HFFc6 (cell line): ENCODE data around the gene CNOT10. TPM values are rescaled to one million over a fixed set of nuclear protein-coding genes. Genes with fewer than 3 reads are reported as not detected.

Experiments
- DNase-seq: peaks from one replicate; pipeline ENCODE4 v3.0.0-alpha.2; 2018
- H3K27ac Mint-ChIP-seq: 2 replicates; pipeline ENCODE4 v1.8.0; 2020; ENCODE audit warnings: mild to moderate bottlenecking, mixed read lengths
- H3K27me3 Mint-ChIP-seq: 2 replicates; pipeline ENCODE4 v1.8.0; 2021; ENCODE audit warnings: mild to moderate bottlenecking, moderate library complexity, mixed read lengths; ENCODE audit not compliant: insufficient read depth
- H3K36me3 Mint-ChIP-seq: 2 replicates; pipeline ENCODE4 v1.8.0; 2021; ENCODE audit warnings: low read depth, mixed read lengths
- H3K4me1 Mint-ChIP-seq: 2 replicates; pipeline ENCODE4 v1.8.0; 2020; ENCODE audit warnings: low read depth, mixed read lengths
- H3K4me3 Mint-ChIP-seq: 2 replicates; pipeline ENCODE4 v1.8.0; 2020; ENCODE audit warnings: mild to moderate bottlenecking, moderate library complexity, mixed read lengths
- H3K9me3 Mint-ChIP-seq: 2 replicates; pipeline ENCODE4 v1.8.0; 2020; ENCODE audit warnings: mild to moderate bottlenecking, mixed read lengths
- CTCF ChIP-seq: fragments of 200-600 bp; sonication (generic); IDR thresholded peaks from 2 replicates; pipeline ENCODE4 v1.5.0; 2021; ENCODE audit warnings: antibody characterized with exemption, mild to moderate bottlenecking
- total RNA-seq, 6 experiments: library from RNA; stranded (reverse); fragmentation: NEBNext Ultra II Directional; extraction: Animal tissue kit (Norgen Biotek cat#: 25700); gene quantifications; 2 replicates in 1 of 6; 3 replicates in 5 of 6; pipeline ENCODE4 v1.2.3, GENCODE V29; 2021

CNOT10 gene
- total RNA-seq, 6 experiments from 2014 or later: 16.2 to 23.0 (median 20.0) TPM

DNA sequence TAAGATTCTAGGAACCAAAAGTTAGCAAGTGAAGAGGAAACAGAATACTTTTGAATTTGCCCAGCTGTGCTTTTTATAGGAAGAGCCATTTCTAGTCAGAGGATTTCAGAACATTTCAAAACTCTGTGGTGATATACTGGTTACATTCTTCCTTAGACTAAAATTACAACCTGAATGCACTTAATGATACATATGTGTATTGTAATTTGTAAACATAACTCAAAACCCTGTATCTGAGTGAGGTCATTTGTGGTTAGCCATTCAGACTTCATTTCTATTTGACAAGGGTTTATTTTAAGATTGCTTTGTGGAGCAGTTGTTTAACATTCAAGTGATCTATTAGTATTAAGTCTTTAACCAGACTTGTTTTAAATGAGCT, 73.4 kb downstream of the CNOT10 start:
- Mint-ChIP-seq H3K27ac (peak overlapping the region; percentile 11; the same call in 1 of the 2 replicates), H3K4me1 (peaks cover 10% of the 10 kb centered on the region; the same call in 1 of the 2 replicates), H3K4me3 (no peak overlapping the region), H3K27me3 (no peaks in the 10 kb centered on the region), H3K9me3 (no peaks in the 10 kb centered on the region), H3K36me3 (no peaks in the 10 kb centered on the region)
- DNase-seq: no peak
- no peak for TF ChIP-seq CTCF

- H3K27me3 Mint-ChIP-seq: no peaks in the 10 kb centered on the region
- no peak overlapping the region for H3K4me3 Mint-ChIP-seq
- no peak for DNase-seq
- H3K9me3 Mint-ChIP-seq: no peaks in the 10 kb centered on the region
- no peak overlapping the region for H3K27ac Mint-ChIP-seq
- no peak for TF ChIP-seq CTCF
- H3K36me3 Mint-ChIP-seq: no peaks in the 10 kb centered on the region
- H3K4me1 Mint-ChIP-seq: peaks cover 10% of the 10 kb centered on the region; the same call in 1 of the 2 replicates
These were observed 74.4 kb downstream of the CNOT10 start for GRCh38 chr3:32759342-32759741.

GRCh38 chr3:32764481-32764880, 79.5 kb downstream of the CNOT10 start:
- Mint-ChIP-seq H3K4me1 (no peaks in the 10 kb centered on the region), H3K36me3 (no peaks in the 10 kb centered on the region), H3K4me3 (no peak overlapping the region), H3K9me3 (no peaks in the 10 kb centered on the region), H3K27me3 (no peaks in the 10 kb centered on the region), H3K27ac (no peak overlapping the region)
- no peak for DNase-seq
- TF ChIP-seq CTCF: no peak

DNA sequence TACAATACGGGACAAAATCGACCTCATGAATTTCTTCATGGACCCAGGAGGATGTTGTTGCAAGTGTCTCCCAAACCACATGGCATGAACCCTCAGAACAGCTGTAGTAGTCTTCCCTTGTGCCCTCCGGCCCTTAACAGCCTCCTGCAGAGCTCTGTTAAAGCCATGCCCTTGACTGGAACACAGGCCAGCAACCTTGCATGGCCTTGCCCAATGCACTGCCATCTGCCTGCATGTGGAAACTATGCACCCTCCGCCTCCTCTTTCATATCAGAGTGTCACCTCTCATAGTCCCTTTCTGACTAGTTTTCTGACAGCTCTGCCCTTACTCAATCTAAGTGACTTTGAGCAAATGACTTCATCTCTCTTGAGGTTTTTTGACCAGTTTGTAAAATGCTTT, 93.4 kb downstream of the CNOT10 start:
- no peak overlapping the region for H3K27ac Mint-ChIP-seq
- peaks cover 5% of the 10 kb centered on the region for H3K4me1 Mint-ChIP-seq

DNA sequence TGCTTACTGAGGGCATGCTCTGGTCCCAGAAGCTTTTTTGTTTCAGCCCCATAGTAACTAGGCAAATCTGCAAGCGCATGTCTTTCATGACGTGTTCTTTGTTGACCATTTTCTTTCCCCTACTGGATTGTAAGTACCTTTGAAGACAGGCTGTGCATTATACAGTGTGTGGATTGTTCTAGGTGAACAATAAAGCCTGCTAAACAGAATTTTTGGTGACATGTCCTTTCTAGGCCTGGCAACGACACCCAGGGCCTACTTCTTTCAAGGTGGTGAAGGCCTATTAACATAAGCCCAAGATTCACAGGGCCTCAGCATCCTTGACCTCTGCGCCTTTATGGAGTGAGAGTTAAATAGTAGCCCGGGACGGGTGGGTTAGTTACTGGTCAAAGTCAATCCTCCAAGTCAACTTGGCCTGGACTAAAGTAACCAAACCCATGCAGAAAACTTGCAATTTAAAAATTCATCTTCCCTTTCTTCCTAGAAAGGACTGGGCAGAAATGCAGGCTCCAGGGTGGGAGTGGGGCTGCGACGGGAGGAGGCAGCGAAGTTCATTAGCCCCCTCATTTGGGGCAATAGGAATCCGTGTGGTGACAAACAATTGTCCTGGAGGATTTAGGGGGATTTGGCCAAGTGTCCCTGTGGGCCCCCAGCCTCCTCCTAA, 95.2 kb downstream of the CNOT10 start:
- H3K27me3 Mint-ChIP-seq: peaks cover 5% of the 10 kb centered on the region; the same call in 1 of the 2 replicates
- H3K27ac Mint-ChIP-seq: no peak overlapping the region
- no peaks in the 10 kb centered on the region for H3K9me3 Mint-ChIP-seq

More for the DNA sequence above, 93.4 kb downstream of the CNOT10 start:
- H3K4me3 Mint-ChIP-seq: no peak overlapping the region
- H3K36me3 Mint-ChIP-seq: peaks cover 6% of the 10 kb centered on the region
- no peak for DNase-seq
- no peaks in the 10 kb centered on the region for H3K9me3 Mint-ChIP-seq
- 0 out of 2 replicates have a peak, but pooled peaks have one; percentile 8 for TF ChIP-seq CTCF
- peaks cover 5% of the 10 kb centered on the region; the same call in 1 of the 2 replicates for H3K27me3 Mint-ChIP-seq

More for the DNA sequence above, 95.2 kb downstream of the CNOT10 start:
- H3K4me3 Mint-ChIP-seq: peak overlapping the region; percentile 98
- no peak for TF ChIP-seq CTCF
- H3K4me1 Mint-ChIP-seq: peaks cover 5% of the 10 kb centered on the region
- DNase-seq: no peak
- H3K36me3 Mint-ChIP-seq: no peaks in the 10 kb centered on the region
